A549 treated with ZK216348 at 1 μM for 4 hours (cell line): Measurements from ENCODE around the gene SMOC2. TPM values are rescaled to one million over a fixed set of nuclear protein-coding genes. Genes with fewer than 3 reads are reported as not detected.

Experiments
- total RNA-seq: library from RNA; stranded (reverse); fragments of 200-300 nt; extraction: Qiagen RNA extraction; gene quantifications from 5 replicates; pipeline ENCODE4 v1.2.3, GENCODE V29; 2022; ENCODE audit warnings: low read depth

Gene SMOC2, protein sequence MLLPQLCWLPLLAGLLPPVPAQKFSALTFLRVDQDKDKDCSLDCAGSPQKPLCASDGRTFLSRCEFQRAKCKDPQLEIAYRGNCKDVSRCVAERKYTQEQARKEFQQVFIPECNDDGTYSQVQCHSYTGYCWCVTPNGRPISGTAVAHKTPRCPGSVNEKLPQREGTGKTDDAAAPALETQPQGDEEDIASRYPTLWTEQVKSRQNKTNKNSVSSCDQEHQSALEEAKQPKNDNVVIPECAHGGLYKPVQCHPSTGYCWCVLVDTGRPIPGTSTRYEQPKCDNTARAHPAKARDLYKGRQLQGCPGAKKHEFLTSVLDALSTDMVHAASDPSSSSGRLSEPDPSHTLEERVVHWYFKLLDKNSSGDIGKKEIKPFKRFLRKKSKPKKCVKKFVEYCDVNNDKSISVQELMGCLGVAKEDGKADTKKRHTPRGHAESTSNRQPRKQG
- not detected in 5 replicates for total RNA-seq

DNA sequence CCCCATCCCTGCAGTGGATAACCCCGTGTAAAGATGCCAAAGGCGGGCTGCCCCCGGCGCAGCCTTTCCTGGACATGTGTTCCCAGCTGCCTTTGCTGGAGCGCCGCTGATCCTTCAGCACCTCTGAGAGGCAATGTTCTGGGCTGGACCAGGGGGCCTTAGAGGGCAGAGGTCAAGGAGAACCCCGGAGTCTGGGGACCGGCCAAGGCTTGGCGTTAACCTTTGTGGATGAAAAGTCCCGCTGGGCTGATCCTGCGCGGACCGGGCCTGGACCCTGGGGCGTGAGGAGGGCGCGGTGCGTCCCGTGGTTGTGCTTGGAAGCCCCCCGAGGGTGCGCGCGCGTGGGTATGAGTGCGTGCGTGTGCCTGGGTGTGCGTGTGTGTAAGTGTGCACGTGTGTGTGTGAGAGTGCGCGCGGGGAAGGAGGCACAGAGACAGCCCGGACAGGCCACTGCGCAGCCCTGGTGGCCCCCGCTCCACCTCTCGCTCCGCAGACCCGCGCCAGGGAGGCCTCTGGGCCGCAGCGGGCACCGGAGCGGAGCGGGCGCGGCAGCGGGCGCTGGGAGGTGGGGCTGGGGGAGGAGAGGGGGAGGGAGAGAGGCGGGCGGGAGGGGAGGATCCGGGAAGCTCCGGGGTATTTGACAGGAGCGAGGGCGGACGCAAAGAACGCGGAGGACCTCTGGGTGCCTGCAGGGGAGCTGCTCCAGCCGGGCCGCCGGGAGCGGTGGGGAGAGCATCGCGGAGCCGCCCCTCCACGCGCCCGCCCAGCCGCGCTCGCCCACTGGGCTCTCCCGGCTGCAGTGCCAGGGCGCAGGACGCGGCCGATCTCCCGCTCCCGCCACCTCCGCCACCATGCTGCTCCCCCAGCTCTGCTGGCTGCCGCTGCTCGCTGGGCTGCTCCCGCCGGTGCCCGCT, at the start of gene SMOC2:
SMOC2 (plus strand) TSS at position 665 of the 914 bp plus-strand sequence; CDS start at position 852, 187 bp downstream.

Other genes with a start within 250 kb of the SMOC2 start
- gene DACT2, start 121.4 kb upstream of the SMOC2 start, total RNA-seq, result 0.14 to 0.27 TPM (median 0.15 TPM) in 5 replicates